AG04449 (cell line): ENCODE results near the gene CPE.

Experiments used
- CTCF ChIA-PET: fragments of 350-600 bp; formaldehyde crosslinking; extraction: SDS; loops from one replicate; lab custom pipeline; 2021; ENCODE audit warnings: antibody characterized with exemption; lab: Yijun Ruan, JAX
- POLR2A ChIA-PET: fragments of 400-600, 350-600 bp; formaldehyde crosslinking; extraction: SDS; loops from one replicate; lab custom pipeline; 2020; ENCODE audit warnings: antibody characterized with exemption, inconsistent platforms; lab: Yijun Ruan, JAX
- DNase-seq: peaks from one replicate; pipeline ENCODE4 v3.0.0-alpha.2; 2010; ENCODE audit warnings: low read depth, low spot score
- H3K4me3 ChIP-seq: 2 replicates; pipeline ENCODE4 v1.5.1; 2011; ENCODE audit warnings: low read depth, mild to moderate bottlenecking, control low read depth, low read length
- TF ChIP-seq, protein P1 (sequence below): IDR thresholded peaks from one replicate; pipeline ENCODE4 v1.5.1; 2011; ENCODE audit warnings: mild to moderate bottlenecking, moderate library complexity, low read length, control low read depth, inconsistent platforms; ENCODE audit not compliant: insufficient read depth; ENCODE audit errors: missing control alignments

Gene CPE

DNA sequence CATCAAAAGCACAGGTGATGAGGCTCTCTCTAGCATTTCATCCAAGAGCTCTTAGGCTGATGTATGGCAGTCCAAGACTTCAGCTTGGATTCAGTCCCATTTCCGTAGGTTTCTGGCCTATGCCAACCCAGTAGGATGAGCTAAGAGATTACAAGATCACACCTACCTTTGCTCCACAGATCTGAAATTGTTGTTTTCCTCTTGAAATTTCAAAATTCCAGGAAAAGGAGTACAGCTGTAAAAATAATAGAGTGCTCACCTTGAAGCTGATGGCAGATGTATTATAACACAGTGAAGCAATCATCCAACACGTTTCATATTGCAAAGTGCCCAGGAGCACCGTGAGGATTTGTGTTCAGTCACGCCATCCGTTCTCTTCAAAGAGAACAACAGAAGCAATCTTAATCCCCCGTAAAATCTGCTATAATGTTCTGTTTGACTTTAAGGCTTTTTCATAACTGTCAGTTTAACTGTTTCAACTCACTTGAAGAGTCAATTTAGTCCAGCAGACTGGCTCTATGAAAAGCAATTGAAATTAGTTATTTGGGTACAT lies 137.5 kb downstream of the CPE start:
- no peak overlapping the region for H3K4me3 ChIP-seq
- TF ChIP-seq, protein P1, sequence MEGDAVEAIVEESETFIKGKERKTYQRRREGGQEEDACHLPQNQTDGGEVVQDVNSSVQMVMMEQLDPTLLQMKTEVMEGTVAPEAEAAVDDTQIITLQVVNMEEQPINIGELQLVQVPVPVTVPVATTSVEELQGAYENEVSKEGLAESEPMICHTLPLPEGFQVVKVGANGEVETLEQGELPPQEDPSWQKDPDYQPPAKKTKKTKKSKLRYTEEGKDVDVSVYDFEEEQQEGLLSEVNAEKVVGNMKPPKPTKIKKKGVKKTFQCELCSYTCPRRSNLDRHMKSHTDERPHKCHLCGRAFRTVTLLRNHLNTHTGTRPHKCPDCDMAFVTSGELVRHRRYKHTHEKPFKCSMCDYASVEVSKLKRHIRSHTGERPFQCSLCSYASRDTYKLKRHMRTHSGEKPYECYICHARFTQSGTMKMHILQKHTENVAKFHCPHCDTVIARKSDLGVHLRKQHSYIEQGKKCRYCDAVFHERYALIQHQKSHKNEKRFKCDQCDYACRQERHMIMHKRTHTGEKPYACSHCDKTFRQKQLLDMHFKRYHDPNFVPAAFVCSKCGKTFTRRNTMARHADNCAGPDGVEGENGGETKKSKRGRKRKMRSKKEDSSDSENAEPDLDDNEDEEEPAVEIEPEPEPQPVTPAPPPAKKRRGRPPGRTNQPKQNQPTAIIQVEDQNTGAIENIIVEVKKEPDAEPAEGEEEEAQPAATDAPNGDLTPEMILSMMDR, result no peak
- POLR2A ChIA-PET, result no interaction called here
- no peak for DNase-seq
- CTCF ChIA-PET, result no interaction called here

DNA sequence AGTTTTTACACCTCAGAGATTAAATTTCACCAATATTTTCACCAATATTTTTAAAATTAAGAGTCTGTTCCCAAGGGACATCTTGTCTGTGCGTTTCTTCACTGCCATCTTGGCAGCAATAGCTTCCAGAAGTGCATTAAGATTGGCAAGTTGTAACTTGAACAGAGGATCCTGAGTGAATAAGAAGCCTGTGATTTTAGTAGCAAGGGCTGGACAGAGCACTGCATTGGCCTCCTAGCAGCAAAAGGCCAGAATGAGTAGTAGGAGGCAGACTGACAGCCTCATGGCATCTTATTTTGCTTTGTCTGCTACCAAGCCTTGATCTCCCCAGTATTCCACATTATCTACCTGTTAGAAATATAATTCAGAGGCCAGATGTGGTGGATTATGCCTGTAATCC lies 138.4 kb downstream of the CPE start:
- ChIA-PET POLR2A (no interaction called here), CTCF (no interaction called here)
- DNase-seq, result no peak
- TF ChIP-seq, protein P1, result no peak
- no peak overlapping the region for H3K4me3 ChIP-seq

DNA sequence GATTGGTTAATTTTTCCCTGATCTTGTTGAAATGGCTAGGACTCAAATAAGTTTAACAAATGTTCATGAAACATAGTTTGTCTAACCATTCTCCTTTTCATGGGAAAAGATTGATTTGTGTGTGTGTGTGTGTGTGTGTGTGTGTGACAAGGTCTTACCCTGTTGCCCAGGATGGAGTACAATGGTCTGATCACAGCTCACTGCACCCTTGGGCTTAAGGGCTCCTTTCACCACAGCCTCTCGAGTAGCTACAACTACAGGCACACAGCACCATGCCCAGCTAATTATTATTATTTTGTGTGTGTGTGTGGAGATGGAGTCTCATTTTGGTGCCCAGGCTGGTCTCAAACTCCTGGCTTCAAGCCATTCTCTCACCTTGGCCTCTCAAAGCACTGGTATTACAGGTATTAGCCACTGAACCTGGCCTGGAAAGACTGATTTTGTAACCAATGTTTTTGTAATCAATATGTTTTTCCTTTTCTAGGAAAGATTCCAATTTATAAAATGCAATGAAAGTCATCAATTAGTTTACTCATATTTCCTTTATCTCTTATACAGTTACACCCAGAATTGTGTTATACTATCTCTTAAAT lies 139.3 kb downstream of the CPE start:
- H3K4me3 ChIP-seq, result no peak overlapping the region
- TF ChIP-seq, protein P1, result no peak
- POLR2A ChIA-PET, result no interaction called here
- CTCF ChIA-PET, result no interaction called here
- DNase-seq, result no peak

DNA sequence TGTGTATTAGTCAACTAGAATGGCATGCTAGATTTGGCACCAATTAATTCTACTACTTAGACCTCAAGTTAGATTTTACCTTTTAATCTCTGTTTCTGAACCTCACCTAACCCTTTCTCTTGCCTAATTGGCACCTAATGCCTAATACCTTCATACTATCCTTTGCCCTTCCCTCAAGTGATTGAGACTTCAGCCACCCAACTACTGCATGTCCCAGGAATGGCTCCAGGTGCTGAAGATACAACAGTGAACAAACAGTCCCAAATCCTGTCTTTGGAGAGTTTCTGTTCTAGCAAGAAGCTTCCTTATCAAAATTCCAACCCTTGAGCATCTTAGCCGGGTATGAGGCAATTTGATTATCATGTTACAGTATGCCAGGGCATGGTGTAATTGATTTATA lies 139.9 kb downstream of the CPE start:
- no peak for DNase-seq
- CTCF ChIA-PET, result no interaction called here
- POLR2A ChIA-PET, result no interaction called here
- TF ChIP-seq, protein P1, result no peak
- H3K4me3 ChIP-seq, result no peak overlapping the region

DNA sequence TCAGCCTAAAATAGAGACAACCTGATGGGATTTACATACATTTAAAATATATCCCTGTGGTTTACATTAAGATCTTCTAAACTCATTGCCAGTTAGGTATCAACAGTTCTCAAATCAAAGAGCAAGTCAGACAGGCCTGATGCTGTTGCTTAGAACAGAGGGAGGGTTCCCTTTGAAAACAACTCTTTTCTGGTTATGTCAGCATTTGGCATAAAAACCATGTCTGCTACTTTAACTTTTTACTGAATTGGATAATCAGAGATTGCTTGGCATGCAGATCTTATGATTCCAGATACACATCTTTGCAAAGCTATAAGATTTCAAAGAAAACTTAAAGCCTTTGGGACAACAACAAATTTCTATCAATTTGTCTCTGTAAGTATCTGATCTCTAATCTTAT lies 140.8 kb downstream of the CPE start:
- POLR2A ChIA-PET, result no interaction called here
- CTCF ChIA-PET, result no interaction called here

DNA sequence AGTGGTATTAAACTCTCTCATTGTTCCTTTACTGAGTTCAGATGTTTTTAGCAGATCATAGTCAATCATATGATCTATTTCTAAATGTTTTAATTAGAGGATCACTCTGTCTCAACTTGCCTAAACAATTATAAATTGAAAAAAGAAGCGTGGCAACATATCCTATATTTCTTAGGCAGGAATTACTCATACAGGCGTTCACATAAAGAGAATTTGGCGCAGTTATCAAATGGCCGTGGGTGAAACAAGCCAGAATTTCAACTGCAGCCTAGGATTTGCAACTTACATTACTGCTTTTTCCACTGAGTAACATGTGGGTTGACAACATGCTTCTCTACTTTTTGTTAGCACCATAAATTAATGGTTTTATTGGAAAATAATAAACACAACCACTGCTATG lies 141.3 kb downstream of the CPE start:
- CTCF ChIA-PET, result no interaction called here
- no peak for DNase-seq
- TF ChIP-seq, protein P1, result no peak
- POLR2A ChIA-PET, result no interaction called here
- H3K4me3 ChIP-seq, result no peak overlapping the region

More for the DNA sequence above, 140.8 kb downstream of the CPE start:
- TF ChIP-seq, protein P1, result no peak
- H3K4me3 ChIP-seq, result no peak overlapping the region
- no peak for DNase-seq
